Chondrocyte (in vitro differentiated cells): ENCODE measurements around the gene P3H1. TPM values are rescaled to one million over a fixed set of nuclear protein-coding genes. Genes with fewer than 3 reads are reported as not detected.

Experiments used
- DNase-seq: peaks from one replicate; pipeline ENCODE4 v3.0.0; 2021; ENCODE audit warnings: mixed read lengths, low spot score
- H3K27ac Mint-ChIP-seq: one replicate; pipeline ENCODE4 v1.8.0; 2021; ENCODE audit warnings: mild to moderate bottlenecking, moderate library complexity, mixed read lengths; ENCODE audit not compliant: unreplicated experiment
- H3K27me3 Mint-ChIP-seq: 2 replicates; pipeline ENCODE4 v1.8.0; 2021; ENCODE audit warnings: low read depth, mixed read lengths
- H3K36me3 Mint-ChIP-seq: 2 replicates; pipeline ENCODE4 v1.8.0; 2021; ENCODE audit warnings: low read depth, mixed read lengths
- H3K4me1 Mint-ChIP-seq: 2 replicates; pipeline ENCODE4 v1.8.0; 2021; ENCODE audit warnings: low read depth, mild to moderate bottlenecking, mixed read lengths
- H3K4me3 Mint-ChIP-seq: one replicate; pipeline ENCODE4 v1.8.0; 2021; ENCODE audit warnings: mild to moderate bottlenecking, moderate library complexity, mixed read lengths; ENCODE audit not compliant: unreplicated experiment
- H3K9me3 Mint-ChIP-seq: 2 replicates; pipeline ENCODE4 v1.8.0; 2021; ENCODE audit warnings: low read depth, mixed read lengths
- CTCF ChIP-seq: fragments of 200-600 bp; sonication (generic); IDR thresholded peaks from 2 replicates; pipeline ENCODE4 v1.5.0; 2021; ENCODE audit warnings: antibody characterized with exemption, mild to moderate bottlenecking, moderate library complexity
- total RNA-seq: library from RNA; stranded (reverse); gene quantifications from 3 replicates; pipeline ENCODE4 v1.2.1, GENCODE V29; 2021

The P3H1 gene
- total RNA-seq, 1 donor from 2014 or later: 278 TPM

GRCh38 chr1:42750041-42750440 lies 16.8 kb downstream of the P3H1 start:
- H3K27me3 Mint-ChIP-seq: no peaks in the 10 kb centered on the region
- H3K36me3 Mint-ChIP-seq: peaks cover 59% of the 10 kb centered on the region
- H3K4me3 Mint-ChIP-seq: no peak overlapping the region
- peaks cover 10% of the 10 kb centered on the region for H3K4me1 Mint-ChIP-seq
- no peak overlapping the region for H3K27ac Mint-ChIP-seq
- DNase-seq: no peak
- no peak for TF ChIP-seq CTCF
- H3K9me3 Mint-ChIP-seq: no peaks in the 10 kb centered on the region

GRCh38 chr1:42748461-42749410 lies 18.1 kb downstream of the P3H1 start:
- no peak for DNase-seq
- no peak overlapping the region for H3K4me3 Mint-ChIP-seq
- no peak overlapping the region for H3K27ac Mint-ChIP-seq
- peaks cover 6% of the 10 kb centered on the region for H3K4me1 Mint-ChIP-seq
- H3K9me3 Mint-ChIP-seq: no peaks in the 10 kb centered on the region
- TF ChIP-seq CTCF: no peak
- H3K27me3 Mint-ChIP-seq: no peaks in the 10 kb centered on the region
- H3K36me3 Mint-ChIP-seq: peaks cover 50% of the 10 kb centered on the region

- DNase-seq: no peak
- no peaks in the 10 kb centered on the region for H3K27me3 Mint-ChIP-seq
- no peak overlapping the region for H3K27ac Mint-ChIP-seq
- TF ChIP-seq CTCF: no peak
- peaks cover 9% of the 10 kb centered on the region for H3K4me1 Mint-ChIP-seq
- no peaks in the 10 kb centered on the region for H3K9me3 Mint-ChIP-seq
- peaks cover 45% of the 10 kb centered on the region for H3K36me3 Mint-ChIP-seq
- H3K4me3 Mint-ChIP-seq: no peak overlapping the region
Measured at GRCh38 chr1:42748021-42748420, 18.8 kb downstream of the P3H1 start.

GRCh38 chr1:42747125-42747524 lies 19.7 kb downstream of the P3H1 start:
- peaks cover 37% of the 10 kb centered on the region for H3K36me3 Mint-ChIP-seq
- peak; percentile 75 for TF ChIP-seq CTCF
- DNase-seq: no peak
- no peaks in the 10 kb centered on the region for H3K9me3 Mint-ChIP-seq
- no peak overlapping the region for H3K4me3 Mint-ChIP-seq
- H3K27ac Mint-ChIP-seq: no peak overlapping the region
- peaks cover 10% of the 10 kb centered on the region for H3K4me1 Mint-ChIP-seq
- no peaks in the 10 kb centered on the region for H3K27me3 Mint-ChIP-seq

GRCh38 chr1:42746436-42747105 lies 20.3 kb downstream of the P3H1 start:
- Mint-ChIP-seq H3K27ac (no peak overlapping the region), H3K9me3 (no peaks in the 10 kb centered on the region), H3K4me1 (peaks cover 10% of the 10 kb centered on the region), H3K36me3 (peaks cover 32% of the 10 kb centered on the region), H3K4me3 (no peak overlapping the region), H3K27me3 (no peaks in the 10 kb centered on the region)
- TF ChIP-seq CTCF: no peak
- DNase-seq: no peak
